Measurements from ENCODE around the gene NFKB2. TPM values are rescaled to one million over a fixed set of nuclear protein-coding genes. Genes with fewer than 3 reads are reported as not detected.

The NFKB2 gene
- total and polyA plus RNA-seq, 2 of the 4 experiments (the other 2 are of a cell fraction) = 16.1 to 32.3 TPM

- H4K91ac ChIP-seq (ENCODE audit: insufficient read depth, low read depth, low read length) = no peak overlapping the region
- WGBS, 2 experiments (ENCODE audit: extremely low coverage in 2 of 2, insufficient read length in 1 of 2) = 93% methylated on average over 2 of the region's 4 CpGs; no CpG with 5 or more reads in 1 of the 2 experiments
- no peak overlapping the region for H3K56ac ChIP-seq (ENCODE audit: extremely low read depth, insufficient read depth, low read length)
- H3K27ac ChIP-seq (ENCODE audit: insufficient read depth, low read length) = no peak overlapping the region
- no peak overlapping the region for H2AFZ ChIP-seq (replicated peaks; ENCODE audit: low read length, poor library complexity)
- intact Hi-C loops (cut with micrococcal nuclease) (no loop called here), in situ Hi-C loops (cut with MboI; ENCODE audit: low sequenced_read_pairs) (no loop called here), dilution Hi-C loops (cut with HindIII; ENCODE audit: low sequenced_read_pairs, unreplicated experiment) (no loop called here)
- no peaks in the 10 kb centered on the region for H3K9me3 ChIP-seq (ENCODE audit: control insufficient read depth, insufficient read depth, low read length)
- H3K36me3 ChIP-seq (ENCODE audit: control insufficient read depth, insufficient read depth, low read length) = peaks cover 72% of the 10 kb centered on the region
- no peaks in the 10 kb centered on the region for H3K27me3 ChIP-seq (ENCODE audit: control insufficient read depth, insufficient read depth, low read length)
- H3K9me1 ChIP-seq (ENCODE audit: insufficient read depth, low read length) = no peaks in the 10 kb centered on the region; the same call in 1 of the 2 replicates
- CTCF ChIA-PET = no interaction called here
- H3K9ac ChIP-seq (ENCODE audit: low read depth, low read length) = no peak overlapping the region
- H3K4me3 ChIP-seq (ENCODE audit: insufficient read depth, low read depth, low read length) = no peak overlapping the region
- ATAC-seq (ENCODE audit: low read depth) (no peak), DNase-seq (peak; percentile 53)
- H3K14ac ChIP-seq (replicated peaks; ENCODE audit: low read depth, low read length) = no peak overlapping the region
- peaks cover 8 to 11% of the 10 kb centered on the region in 2 experiments; a peak in 3 of 4 replicates for H3K79me1 ChIP-seq (ENCODE audit: low read depth in 1 of 2, low read length in 2 of 2)
- H3K4me1 ChIP-seq (ENCODE audit: control insufficient read depth, insufficient read depth, low read length) = no peaks in the 10 kb centered on the region
- no peak overlapping the region for H2BK20ac ChIP-seq (ENCODE audit: low read depth, low read length)
- no peak overlapping the region for H2BK120ac ChIP-seq (ENCODE audit: low read depth, low read length)
- TF ChIP-seq CTCF (conservative IDR thresholded peaks at IDR 0.05; ENCODE audit: low read depth, low read length) (no peak), RCOR1 (IDR thresholded peaks at IDR 0.05; ENCODE audit: insufficient replicate concordance, low read length) (no peak), POLR2A (IDR thresholded peaks at IDR 0.05; ENCODE audit: low read depth, low read length) (no peak), ELK1 (IDR thresholded peaks at IDR 0.05; ENCODE audit: borderline replicate concordance, low read depth, low read length) (no peak), RAD21 (IDR thresholded peaks at IDR 0.05; ENCODE audit: low read length) (no peak), SMC3 (IDR thresholded peaks at IDR 0.05; ENCODE audit: low read depth, low read length) (no peak)
- BruUV-seq (replicated peaks) = no TSS peak
- POLR2A ChIA-PET (ENCODE audit: unreplicated experiment) = no interaction called here
- H2BK15ac ChIP-seq (ENCODE audit: low read depth, low read length) = no peak overlapping the region
- H4K8ac ChIP-seq (ENCODE audit: low read depth in 2 of 2, low read length in 2 of 2) = no peak overlapping the region
- no peak overlapping the region for H2BK5ac ChIP-seq (ENCODE audit: low read depth, low read length, poor library complexity, severe bottlenecking)
- no peak overlapping the region for H3K4ac ChIP-seq (ENCODE audit: low read depth, low read length)
- H2AK9ac ChIP-seq (replicated peaks; ENCODE audit: low read depth, low read length, poor library complexity) = no peak overlapping the region
- no peak overlapping the region for H2AK5ac ChIP-seq (ENCODE audit: low read depth, low read length)
- no peak overlapping the region for H3K4me2 ChIP-seq (ENCODE audit: low read depth, low read length)
- no peak overlapping the region for H3K23ac ChIP-seq (ENCODE audit: low read depth, low read length)
- H3K18ac ChIP-seq (ENCODE audit: low read depth, low read length) = no peak overlapping the region
- H4K5ac ChIP-seq (ENCODE audit: low read depth, low read length) = no peak overlapping the region
- H4K20me1 ChIP-seq (ENCODE audit: insufficient read depth, low read length) = peaks cover 14% of the 10 kb centered on the region; the same call in 1 of the 2 replicates
Measured at GRCh38 chr10:102358712-102359382, 36.7 kb upstream of the NFKB2 start.

All from IMR-90 (cell line).